Common myeloid progenitor, CD34-positive (primary cell): ENCODE measurements around the gene CMTR1.
A peak's percentile ranks its signal among the peaks of the same experiment; 100 is the strongest.
"Not testable (repeated sequence)": the region's sequence is repeated elsewhere in the genome, so short reads cannot be mapped to it uniquely, and the experiment has no call there.

ENCODE experiments used
- CTCF ChIA-PET: fragments of 350-600 bp; sonication (Branson Sonifier 250); formaldehyde crosslinking; loops from one replicate; lab custom pipeline; 2021; ENCODE audit warnings: antibody characterized with exemption; lab: Charles Lee
- POLR2A ChIA-PET: fragments of 350-600 bp; sonication (Branson Sonifier 250); formaldehyde crosslinking; loops from one replicate; lab custom pipeline; 2021; ENCODE audit warnings: antibody characterized with exemption; lab: Charles Lee
- DNase-seq, 3 donors: peaks; one replicate each; pipeline versions ENCODE4 v3.0.0 to v3.0.0-alpha.2; 2013
- H3K27ac ChIP-seq, 2 experiments: 1 replicate in 1 of 2; 2 replicates in 1 of 2; pipeline ENCODE4 v1.7.0; 2013; ENCODE audit warnings: inconsistent platforms in 2 of 2, low read length in 2 of 2, mild to moderate bottlenecking in 2 of 2, low read depth in 1 of 2, moderate library complexity in 1 of 2; ENCODE audit not compliant: severe bottlenecking in 2 of 2, insufficient read depth in 1 of 2, poor library complexity in 1 of 2
- H3K27me3 ChIP-seq, 5 experiments: replicated peaks in 2 of 5; 1 replicate in 3 of 5; 2 replicates in 2 of 5; pipeline versions ENCODE4 v1.6.1 to v1.7.0; 2013; ENCODE audit warnings: low read length in 4 of 5, mild to moderate bottlenecking in 2 of 5, moderate library complexity in 2 of 5, inconsistent platforms in 1 of 5; ENCODE audit not compliant: insufficient read depth in 5 of 5, control insufficient read depth in 4 of 5
- H3K36me3 ChIP-seq, 4 experiments: 1 replicate in 2 of 4; 2 replicates in 2 of 4; pipeline versions ENCODE4 v1.6.1 to v1.7.0; 2013; ENCODE audit warnings: low read length in 3 of 4, control low read depth in 1 of 4, mild to moderate bottlenecking in 1 of 4; ENCODE audit not compliant: control insufficient read depth in 4 of 4, insufficient read depth in 4 of 4
- H3K4me1 ChIP-seq, 4 experiments: 1 replicate in 3 of 4; 2 replicates in 1 of 4; pipeline versions ENCODE4 v1.6.1 to v1.7.1; 2013; ENCODE audit warnings: low read length in 3 of 4, mild to moderate bottlenecking in 3 of 4, control low read depth in 1 of 4, inconsistent platforms in 1 of 4, moderate library complexity in 1 of 4; ENCODE audit not compliant: control insufficient read depth in 4 of 4, insufficient read depth in 4 of 4; ENCODE audit errors: control extremely low read depth in 1 of 4
- H3K4me3 ChIP-seq, 7 experiments: 1 replicate in 4 of 7; 2 replicates in 3 of 7; pipeline versions ENCODE4 v1.5.1 to v1.7.0; 2013; ENCODE audit warnings: mild to moderate bottlenecking in 7 of 7, low read length in 6 of 7, moderate library complexity in 6 of 7, inconsistent platforms in 2 of 7, low read depth in 2 of 7, control low read depth in 1 of 7; ENCODE audit not compliant: insufficient read depth in 4 of 7, control insufficient read depth in 1 of 7; ENCODE audit errors: extremely low read depth in 1 of 7
- H3K9me3 ChIP-seq, 5 experiments: 1 replicate in 4 of 5; 2 replicates in 1 of 5; pipeline versions ENCODE4 v1.6.1 to v1.7.1; 2013; ENCODE audit warnings: low read length in 4 of 5, mild to moderate bottlenecking in 2 of 5, inconsistent platforms in 1 of 5, low read depth in 1 of 5, moderate library complexity in 1 of 5; ENCODE audit not compliant: control insufficient read depth in 4 of 5, insufficient read depth in 2 of 5; ENCODE audit errors: control extremely low read depth in 1 of 5
- WGBS: methylation state at CpG from one replicate; pipeline ENCODE4 v1.1.5; 2013; ENCODE audit not compliant: insufficient coverage; 5-methylcytosine and 5-hydroxymethylcytosine counted together

CMTR1 gene

DNA sequence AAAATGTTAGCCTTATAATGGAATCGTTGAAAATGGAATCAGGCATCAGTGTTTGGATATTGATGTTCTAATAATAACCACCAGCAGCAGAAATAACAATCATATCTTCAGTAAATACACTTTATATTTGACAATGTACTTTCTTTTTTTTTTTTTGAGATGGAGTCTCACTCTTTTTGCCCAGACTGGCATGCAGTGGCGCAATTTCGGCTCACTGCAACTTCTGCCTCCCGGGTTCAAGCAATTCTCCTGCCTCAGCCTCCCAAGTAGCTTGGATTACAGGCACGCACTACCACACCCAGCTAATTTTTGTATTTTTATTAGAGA lies 10.2 kb downstream of the CMTR1 start:
- H3K4me1 ChIP-seq, DNase-seq, H3K27me3 ChIP-seq, POLR2A ChIA-PET, H3K9me3 ChIP-seq: not testable (repeated sequence)
- peak overlapping the region; percentile 71 to 93 for H3K27ac ChIP-seq
- peaks cover 11 to 67% (median 34%) of the 10 kb centered on the region in 4 experiments for H3K36me3 ChIP-seq
- H3K4me3 ChIP-seq = peak overlapping the region in 5 of 7 experiments; percentile 46 to 75 (median 55)
- CTCF ChIA-PET = interaction anchor here (1.0 to 1.6 kb wide), 2 partner anchors 10 to 12 kb away, joined by 3 to 6 read pairs; no protein-coding TSS in a partner anchor
- 100% methylated on average over 3 of the region's 5 CpGs for WGBS

DNA sequence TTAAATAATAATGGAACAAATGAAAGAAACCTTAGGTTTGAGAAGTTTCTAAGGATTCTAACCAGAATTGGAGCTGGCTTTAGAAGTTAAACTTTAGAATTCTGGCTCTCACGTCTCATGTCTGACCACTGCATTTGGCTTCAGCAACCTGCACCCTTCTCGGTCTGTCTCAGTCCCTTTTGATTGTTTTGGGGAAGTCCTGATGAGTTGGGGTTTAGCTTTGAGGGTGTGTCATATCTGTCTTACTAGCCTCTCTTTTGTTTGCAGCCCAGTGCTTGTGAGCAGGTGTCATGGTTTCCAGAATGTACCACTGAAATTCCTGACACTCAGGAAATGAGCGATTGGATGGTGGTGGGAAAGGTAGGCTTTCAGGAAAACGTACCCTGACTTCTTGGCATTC lies 17.0 kb downstream of the CMTR1 start:
- CTCF ChIA-PET = no interaction called here
- Histone ChIP-seq H3K27me3 (no peaks in the 10 kb centered on the region), H3K36me3 (peaks cover 17 to 88% (median 62%) of the 10 kb centered on the region in 4 experiments), H3K4me3 (no peak overlapping the region), H3K4me1 (no peaks in the 10 kb centered on the region), H3K27ac (no peak overlapping the region), H3K9me3 (no peaks in the 10 kb centered on the region)
- DNase-seq = no peak
- 96% methylated on average over 4 of the region's 4 CpGs for WGBS
- POLR2A ChIA-PET = no interaction called here

DNA sequence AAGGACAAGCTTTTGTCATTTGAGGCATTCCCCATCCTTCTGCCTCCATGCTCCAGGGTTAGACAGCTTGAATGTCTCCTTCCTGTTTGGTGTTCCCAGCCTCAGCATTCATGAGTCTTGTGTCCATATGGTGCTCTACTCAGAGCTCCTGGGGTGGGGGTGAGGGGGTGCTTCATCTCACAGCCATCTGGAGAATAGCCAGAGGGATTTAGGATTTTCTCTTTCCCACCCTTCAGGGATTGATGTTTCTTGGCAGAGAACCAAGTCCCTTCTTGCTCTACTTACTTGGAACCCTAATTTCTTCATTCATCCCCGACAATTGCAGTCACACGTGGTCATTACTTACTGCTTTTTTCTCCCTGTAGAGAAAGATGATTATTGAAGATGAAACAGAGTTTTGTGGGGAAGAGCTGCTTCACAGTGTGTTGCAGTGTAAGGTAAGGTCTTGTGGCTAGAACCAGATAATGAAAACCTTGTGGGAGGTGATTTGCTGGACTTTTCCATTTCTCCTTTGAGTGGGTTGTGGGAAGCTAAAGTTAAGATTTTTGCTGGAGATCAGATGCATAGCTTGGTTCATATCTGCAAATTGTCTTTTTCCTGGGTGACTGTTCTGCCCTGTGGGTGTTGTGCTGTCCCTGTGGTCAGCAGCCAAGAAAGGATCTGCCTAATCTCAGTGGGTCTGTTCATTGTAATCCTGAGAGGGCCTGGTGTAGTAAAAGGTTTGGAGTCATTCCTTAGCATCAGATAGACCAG lies 18.6 kb downstream of the CMTR1 start:
- CTCF ChIA-PET = interaction anchor here (0.7 to 1.4 kb wide), 2 partner anchors 11 to 34 kb away, joined by 3 read pairs; no protein-coding TSS in a partner anchor
- no peak overlapping the region for H3K27ac ChIP-seq
- no peaks in the 10 kb centered on the region for H3K9me3 ChIP-seq
- DNase-seq = no peak
- no peaks in the 10 kb centered on the region for H3K4me1 ChIP-seq
- POLR2A ChIA-PET = no interaction called here
- H3K4me3 ChIP-seq = no peak overlapping the region
- peaks cover 12 to 87% (median 61%) of the 10 kb centered on the region in 4 experiments for H3K36me3 ChIP-seq
- WGBS = no CpG with 5 or more reads among the region's 2 CpGs
- no peaks in the 10 kb centered on the region for H3K27me3 ChIP-seq

DNA sequence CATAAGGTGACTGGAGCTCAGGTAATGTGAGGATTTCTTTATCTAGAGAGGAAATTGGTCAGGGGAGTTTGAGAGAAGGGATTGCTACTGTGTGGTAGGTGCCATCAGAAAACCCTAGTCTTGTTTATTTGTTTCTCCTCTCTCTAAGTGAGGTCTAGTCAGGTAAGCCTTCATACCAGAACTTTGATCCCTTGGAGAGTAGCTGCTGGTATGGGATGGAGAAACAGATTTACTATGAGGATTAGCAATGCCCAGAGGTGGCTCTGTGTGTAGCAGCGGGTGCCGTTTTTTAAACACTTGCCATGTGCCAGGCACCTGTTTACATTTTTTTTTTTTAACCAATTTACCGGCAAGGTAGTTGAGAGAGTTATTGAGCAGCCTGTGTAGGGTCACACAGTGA lies 19.5 kb downstream of the CMTR1 start:
- 100% methylated on average over 2 of the region's 3 CpGs for WGBS
- no peaks in the 10 kb centered on the region for H3K4me1 ChIP-seq
- POLR2A ChIA-PET = no interaction called here

DNA sequence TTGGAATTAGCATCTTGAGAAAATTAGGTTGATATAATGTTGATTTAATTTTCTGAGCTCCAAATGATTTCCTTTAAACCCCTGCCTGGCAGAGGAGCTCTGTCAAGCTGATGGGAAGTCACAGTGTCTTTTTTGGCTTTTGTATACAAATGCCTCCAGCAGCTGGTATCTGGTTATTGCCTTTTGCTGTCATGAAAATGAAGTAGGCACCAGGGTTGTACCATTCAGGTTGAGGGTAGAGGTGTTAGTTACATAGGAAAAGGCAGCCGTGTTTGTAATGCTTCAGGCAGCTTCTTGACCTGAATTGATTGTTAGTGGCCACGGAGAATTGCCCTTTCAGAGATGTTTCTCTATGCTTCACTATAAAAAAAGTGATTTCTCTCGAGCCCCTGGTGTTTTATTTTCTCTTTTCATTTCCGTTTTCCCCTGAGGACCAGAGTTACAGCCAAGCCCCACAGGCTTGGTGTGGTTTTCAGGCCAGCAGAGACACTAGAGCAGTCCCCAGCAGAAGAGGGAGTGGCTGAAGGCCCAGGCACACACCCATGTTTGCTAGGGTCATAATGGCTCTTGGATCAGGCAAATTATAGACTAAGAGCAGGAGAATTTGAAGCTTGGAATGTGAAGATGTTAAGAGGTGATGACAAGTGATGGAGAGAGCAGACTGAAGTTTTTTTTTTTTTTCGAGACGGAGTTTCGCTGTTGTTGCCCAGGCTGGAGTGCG lies 21.6 kb downstream of the CMTR1 start:
- Histone ChIP-seq H3K4me3 (no peak overlapping the region), H3K36me3 (peaks cover 14 to 85% (median 58%) of the 10 kb centered on the region in 4 experiments), H3K9me3 (no peaks in the 10 kb centered on the region), H3K27me3 (no peaks in the 10 kb centered on the region), H3K27ac (no peak overlapping the region), H3K4me1 (no peaks in the 10 kb centered on the region)
- ChIA-PET CTCF (interaction anchor here (1.1 to 1.5 kb wide), 2 partner anchors 11 to 17 kb away, joined by 3 to 6 read pairs; no protein-coding TSS in a partner anchor), POLR2A (no interaction called here)
- no peak for DNase-seq
- 93% methylated on average over 6 of the region's 8 CpGs for WGBS

More for the DNA sequence above, 19.5 kb downstream of the CMTR1 start:
- DNase-seq = no peak
- no peak overlapping the region for H3K27ac ChIP-seq
- H3K27me3 ChIP-seq = no peaks in the 10 kb centered on the region
- H3K9me3 ChIP-seq = no peaks in the 10 kb centered on the region
- CTCF ChIA-PET = interaction anchor here (0.7 kb wide), 1 partner anchor 33 kb away, joined by 3 read pairs; no protein-coding TSS in a partner anchor
- H3K36me3 ChIP-seq = peaks cover 10 to 83% (median 56%) of the 10 kb centered on the region in 4 experiments
- no peak overlapping the region for H3K4me3 ChIP-seq

DNA sequence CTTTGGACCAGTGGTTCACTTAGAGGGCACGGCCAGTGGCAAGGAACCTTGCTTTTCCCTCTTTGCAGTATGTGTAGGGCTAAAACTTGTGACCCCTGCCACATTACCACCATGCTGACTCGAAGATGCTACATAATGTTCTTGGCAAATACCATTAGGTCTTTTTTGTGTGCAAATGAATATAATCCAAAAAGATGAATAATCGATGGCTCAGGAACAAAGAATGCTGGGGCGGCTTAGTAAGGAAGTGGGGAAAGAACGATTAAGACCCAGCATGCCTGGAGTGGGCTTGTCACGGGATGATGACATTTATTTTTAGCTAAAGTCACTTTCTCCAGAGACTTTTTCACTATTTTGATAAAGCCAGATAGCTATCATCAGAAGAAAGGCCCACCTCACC lies 23.1 kb downstream of the CMTR1 start:
- no peaks in the 10 kb centered on the region for H3K27me3 ChIP-seq
- CTCF ChIA-PET = no interaction called here
- H3K36me3 ChIP-seq = peaks cover 16 to 85% (median 59%) of the 10 kb centered on the region in 4 experiments
- no peak for DNase-seq
- H3K27ac ChIP-seq = no peak overlapping the region
- H3K9me3 ChIP-seq = no peaks in the 10 kb centered on the region
- WGBS = 100% methylated on average over 5 of the region's 6 CpGs
- no peak overlapping the region for H3K4me3 ChIP-seq
- H3K4me1 ChIP-seq = peaks cover 0 to 5% (median 0%) of the 10 kb centered on the region in 4 experiments
- POLR2A ChIA-PET = no interaction called here
